Measurements from ENCODE around the gene BOD1L2. TPM values are rescaled to one million over a fixed set of nuclear protein-coding genes. Genes with fewer than 3 reads are reported as not detected.

The BOD1L2 gene
- total and polyA plus RNA-seq, 2 of the 13 experiments (the other 11 are each of a cell fraction or from before 2014, with no cell fraction given): not detected

- TF ChIP-seq, protein P1, sequence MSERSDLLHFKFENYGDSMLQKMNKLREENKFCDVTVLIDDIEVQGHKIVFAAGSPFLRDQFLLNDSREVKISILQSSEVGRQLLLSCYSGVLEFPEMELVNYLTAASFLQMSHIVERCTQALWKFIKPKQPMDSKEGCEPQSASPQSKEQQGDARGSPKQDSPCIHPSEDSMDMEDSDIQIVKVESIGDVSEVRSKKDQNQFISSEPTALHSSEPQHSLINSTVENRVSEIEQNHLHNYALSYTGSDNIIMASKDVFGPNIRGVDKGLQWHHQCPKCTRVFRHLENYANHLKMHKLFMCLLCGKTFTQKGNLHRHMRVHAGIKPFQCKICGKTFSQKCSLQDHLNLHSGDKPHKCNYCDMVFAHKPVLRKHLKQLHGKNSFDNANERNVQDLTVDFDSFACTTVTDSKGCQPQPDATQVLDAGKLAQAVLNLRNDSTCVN (CRISPR knock-in tag; IDR thresholded peaks at IDR 0.05; ENCODE audit: borderline replicate concordance): no peak
- TF ChIP-seq NFE2 (CRISPR knock-in tag; IDR thresholded peaks at IDR 0.05): no peak
- TF ChIP-seq, protein P2, sequence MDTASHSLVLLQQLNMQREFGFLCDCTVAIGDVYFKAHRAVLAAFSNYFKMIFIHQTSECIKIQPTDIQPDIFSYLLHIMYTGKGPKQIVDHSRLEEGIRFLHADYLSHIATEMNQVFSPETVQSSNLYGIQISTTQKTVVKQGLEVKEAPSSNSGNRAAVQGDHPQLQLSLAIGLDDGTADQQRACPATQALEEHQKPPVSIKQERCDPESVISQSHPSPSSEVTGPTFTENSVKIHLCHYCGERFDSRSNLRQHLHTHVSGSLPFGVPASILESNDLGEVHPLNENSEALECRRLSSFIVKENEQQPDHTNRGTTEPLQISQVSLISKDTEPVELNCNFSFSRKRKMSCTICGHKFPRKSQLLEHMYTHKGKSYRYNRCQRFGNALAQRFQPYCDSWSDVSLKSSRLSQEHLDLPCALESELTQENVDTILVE (CRISPR knock-in tag; IDR thresholded peaks at IDR 0.05): peak; percentile 82; the same call in 1 of the 2 replicates
- TF ChIP-seq ZNF296 (CRISPR knock-in tag; conservative IDR thresholded peaks at IDR 0.05): no peak
- no peak for TF ChIP-seq ZNF674 (CRISPR knock-in tag; IDR thresholded peaks at IDR 0.05; ENCODE audit: low read depth)
- TF ChIP-seq, protein P3, sequence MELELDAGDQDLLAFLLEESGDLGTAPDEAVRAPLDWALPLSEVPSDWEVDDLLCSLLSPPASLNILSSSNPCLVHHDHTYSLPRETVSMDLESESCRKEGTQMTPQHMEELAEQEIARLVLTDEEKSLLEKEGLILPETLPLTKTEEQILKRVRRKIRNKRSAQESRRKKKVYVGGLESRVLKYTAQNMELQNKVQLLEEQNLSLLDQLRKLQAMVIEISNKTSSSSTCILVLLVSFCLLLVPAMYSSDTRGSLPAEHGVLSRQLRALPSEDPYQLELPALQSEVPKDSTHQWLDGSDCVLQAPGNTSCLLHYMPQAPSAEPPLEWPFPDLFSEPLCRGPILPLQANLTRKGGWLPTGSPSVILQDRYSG (CRISPR knock-in tag; IDR thresholded peaks at IDR 0.05): no peak
- no peak for TF ChIP-seq GPBP1L1 (CRISPR knock-in tag; IDR thresholded peaks at IDR 0.05)
- no peak for TF ChIP-seq HDAC6 (IDR thresholded peaks at IDR 0.05; ENCODE audit: low read depth, low read length)
- TF ChIP-seq RFX5 (IDR thresholded peaks at IDR 0.05; ENCODE audit: low read depth, low read length): no peak
- TF ChIP-seq ZNF670 (CRISPR knock-in tag; IDR thresholded peaks at IDR 0.05; ENCODE audit: borderline replicate concordance): no peak
- TF ChIP-seq, protein P4, sequence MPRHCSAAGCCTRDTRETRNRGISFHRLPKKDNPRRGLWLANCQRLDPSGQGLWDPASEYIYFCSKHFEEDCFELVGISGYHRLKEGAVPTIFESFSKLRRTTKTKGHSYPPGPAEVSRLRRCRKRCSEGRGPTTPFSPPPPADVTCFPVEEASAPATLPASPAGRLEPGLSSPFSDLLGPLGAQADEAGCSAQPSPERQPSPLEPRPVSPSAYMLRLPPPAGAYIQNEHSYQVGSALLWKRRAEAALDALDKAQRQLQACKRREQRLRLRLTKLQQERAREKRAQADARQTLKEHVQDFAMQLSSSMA (CRISPR knock-in tag; IDR thresholded peaks at IDR 0.05): no peak
- no peak for TF ChIP-seq SMAD9 (CRISPR knock-in tag; IDR thresholded peaks at IDR 0.05)
- no peak for TF ChIP-seq ZNF205 (CRISPR knock-in tag; IDR thresholded peaks at IDR 0.05)
- TF ChIP-seq ZNF264 (CRISPR knock-in tag; IDR thresholded peaks at IDR 0.05): no peak
- TF ChIP-seq, protein P5, sequence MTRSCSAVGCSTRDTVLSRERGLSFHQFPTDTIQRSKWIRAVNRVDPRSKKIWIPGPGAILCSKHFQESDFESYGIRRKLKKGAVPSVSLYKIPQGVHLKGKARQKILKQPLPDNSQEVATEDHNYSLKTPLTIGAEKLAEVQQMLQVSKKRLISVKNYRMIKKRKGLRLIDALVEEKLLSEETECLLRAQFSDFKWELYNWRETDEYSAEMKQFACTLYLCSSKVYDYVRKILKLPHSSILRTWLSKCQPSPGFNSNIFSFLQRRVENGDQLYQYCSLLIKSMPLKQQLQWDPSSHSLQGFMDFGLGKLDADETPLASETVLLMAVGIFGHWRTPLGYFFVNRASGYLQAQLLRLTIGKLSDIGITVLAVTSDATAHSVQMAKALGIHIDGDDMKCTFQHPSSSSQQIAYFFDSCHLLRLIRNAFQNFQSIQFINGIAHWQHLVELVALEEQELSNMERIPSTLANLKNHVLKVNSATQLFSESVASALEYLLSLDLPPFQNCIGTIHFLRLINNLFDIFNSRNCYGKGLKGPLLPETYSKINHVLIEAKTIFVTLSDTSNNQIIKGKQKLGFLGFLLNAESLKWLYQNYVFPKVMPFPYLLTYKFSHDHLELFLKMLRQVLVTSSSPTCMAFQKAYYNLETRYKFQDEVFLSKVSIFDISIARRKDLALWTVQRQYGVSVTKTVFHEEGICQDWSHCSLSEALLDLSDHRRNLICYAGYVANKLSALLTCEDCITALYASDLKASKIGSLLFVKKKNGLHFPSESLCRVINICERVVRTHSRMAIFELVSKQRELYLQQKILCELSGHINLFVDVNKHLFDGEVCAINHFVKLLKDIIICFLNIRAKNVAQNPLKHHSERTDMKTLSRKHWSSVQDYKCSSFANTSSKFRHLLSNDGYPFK (CRISPR knock-in tag; IDR thresholded peaks at IDR 0.05; ENCODE audit: borderline replicate concordance): no peak
- 0 out of 2 replicates have a peak, but pooled peaks have one; percentile 30 for TF ChIP-seq KLF9 (CRISPR knock-in tag; IDR thresholded peaks at IDR 0.05; ENCODE audit: low read depth)
- no peak for TF ChIP-seq NBN (conservative IDR thresholded peaks at IDR 0.05)
- no peak for TF ChIP-seq ZNF768 (CRISPR knock-in tag; IDR thresholded peaks at IDR 0.05)
Measured at GRCh38 chr18:57107140-57107832, 39.6 kb upstream of the BOD1L2 start (continued).
